GM21447 (cell line): ENCODE measurements around the gene RSBN1L.
"Not testable (repeated sequence)": the region's sequence is repeated elsewhere in the genome, so short reads cannot be mapped to it uniquely, and the experiment has no call there.

ENCODE experiments used
- ATAC-seq: cut with Tn5 transposase; IDR thresholded peaks from one replicate; pipeline ENCODE4 v1.9.1; 2021; ENCODE audit not compliant: unreplicated experiment

The RSBN1L gene

DNA sequence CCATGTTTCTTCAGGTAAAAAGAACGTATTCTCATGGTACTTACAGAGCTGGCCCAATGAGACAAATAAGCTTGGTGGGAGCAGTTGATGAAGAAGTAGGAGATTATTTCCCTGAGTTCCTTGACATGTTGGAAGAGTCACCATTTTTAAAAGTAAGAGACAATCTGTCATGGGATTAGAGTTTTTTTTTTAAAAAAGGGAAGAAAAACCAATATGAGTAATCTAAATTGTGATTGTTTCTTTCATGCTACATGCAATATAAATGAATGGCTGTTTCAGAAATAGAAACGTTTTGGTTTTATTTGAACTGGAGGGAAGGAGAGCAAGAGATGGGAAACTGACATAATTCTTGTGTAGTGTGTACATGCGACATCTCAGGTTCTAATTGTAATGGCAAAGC lies 69.2 kb downstream of the RSBN1L start:
- no peak for ATAC-seq

DNA sequence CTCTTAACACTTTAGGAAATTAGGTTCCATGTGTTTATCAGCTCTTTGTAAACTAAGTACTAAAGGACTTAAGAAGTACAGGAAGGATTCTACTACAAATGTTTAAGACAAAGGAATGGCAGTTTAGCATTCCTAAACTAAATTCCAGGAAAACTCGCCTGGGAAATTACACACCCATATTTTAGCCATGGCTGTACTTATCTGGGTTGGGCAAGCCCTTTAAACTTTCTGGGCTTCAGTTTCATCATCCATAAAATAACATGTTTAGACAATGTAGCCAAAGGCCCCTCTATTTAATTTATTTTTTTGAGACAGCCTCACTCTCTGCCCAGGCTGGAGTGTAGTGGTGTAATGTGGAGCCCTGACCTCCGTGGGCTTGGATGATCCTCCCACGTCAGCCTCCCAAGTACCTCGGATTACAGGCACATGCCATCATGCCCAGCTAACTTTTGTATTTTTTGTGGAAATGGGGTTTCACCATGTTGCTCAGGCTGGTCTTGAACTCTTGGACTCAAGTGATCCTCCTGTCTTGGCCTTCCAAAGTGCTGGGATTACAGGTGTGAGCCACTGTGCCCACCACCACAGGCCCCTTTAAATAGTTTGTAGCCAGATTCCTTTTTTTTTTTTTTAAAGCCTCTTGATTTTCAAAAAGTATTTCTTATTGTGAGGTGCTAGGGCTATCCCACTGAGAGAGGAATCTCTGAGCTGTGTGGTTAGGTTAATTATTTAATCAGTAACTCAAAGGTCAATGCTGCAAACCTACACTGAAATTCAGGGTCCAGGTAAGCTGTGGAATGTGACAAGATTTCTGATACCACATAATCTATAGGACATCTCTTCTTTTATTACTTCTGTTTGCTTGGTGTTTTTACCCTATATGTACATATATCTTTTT lies 69.9 kb downstream of the RSBN1L start:
- no peak for ATAC-seq

DNA sequence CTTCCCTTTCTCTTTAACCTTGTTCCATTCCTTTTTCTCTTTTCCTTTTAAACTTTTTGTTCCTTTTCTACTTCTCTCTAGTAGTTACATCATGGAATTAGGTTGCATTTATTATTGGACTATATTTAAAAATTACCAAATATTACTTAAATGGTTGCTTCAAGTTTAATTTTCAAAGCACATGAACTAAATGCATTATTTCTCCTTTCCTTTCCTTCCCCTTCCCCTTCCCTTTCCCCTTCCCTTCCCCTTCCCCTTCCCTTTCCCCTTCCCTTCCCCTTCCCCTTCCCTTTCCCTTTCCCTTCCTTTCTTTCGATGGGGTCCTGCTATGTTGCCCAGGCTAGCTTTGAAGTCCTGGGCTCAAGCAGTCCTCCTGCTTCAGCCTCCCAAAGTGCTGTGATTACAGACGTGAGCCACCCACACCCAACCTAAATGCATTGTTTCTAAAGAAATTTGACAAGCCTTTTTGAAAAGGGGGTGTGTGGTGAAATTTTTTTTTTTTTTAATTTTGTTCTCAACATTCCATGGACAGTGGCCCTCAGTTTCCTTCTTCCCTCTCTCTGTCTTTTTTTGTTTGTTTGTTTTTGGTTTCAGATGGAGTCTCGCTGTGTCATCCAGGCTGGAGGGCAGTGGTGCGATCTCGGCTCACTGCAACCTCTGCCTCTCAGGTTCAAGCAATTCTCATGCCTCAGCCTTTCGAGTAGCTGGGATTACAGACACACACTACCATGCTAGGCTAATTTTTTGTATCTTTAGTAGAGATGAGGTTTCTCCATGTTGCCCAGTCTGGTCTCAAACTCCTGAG lies 70.7 kb downstream of the RSBN1L start:
- no peak for ATAC-seq

DNA sequence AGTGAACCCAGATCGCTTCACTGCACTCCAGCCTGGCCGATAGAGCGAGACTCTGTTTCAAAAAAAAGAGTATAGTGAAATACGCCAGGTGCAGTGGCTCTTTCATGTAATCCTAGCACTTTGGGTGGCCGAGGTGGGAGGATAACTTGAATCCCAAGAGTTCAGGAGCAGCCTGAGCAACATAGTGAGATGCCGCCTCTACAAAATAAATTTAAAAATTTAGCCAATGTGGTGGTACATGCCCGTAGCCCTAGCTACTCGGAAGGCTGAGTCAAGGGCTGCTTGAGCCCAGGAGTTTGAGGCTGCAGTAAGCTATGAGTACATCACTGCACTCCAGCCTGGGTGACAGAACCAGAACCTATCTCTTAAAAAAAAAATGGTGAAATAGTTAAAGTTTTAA lies 74.1 kb downstream of the RSBN1L start:
- ATAC-seq, result no peak

DNA sequence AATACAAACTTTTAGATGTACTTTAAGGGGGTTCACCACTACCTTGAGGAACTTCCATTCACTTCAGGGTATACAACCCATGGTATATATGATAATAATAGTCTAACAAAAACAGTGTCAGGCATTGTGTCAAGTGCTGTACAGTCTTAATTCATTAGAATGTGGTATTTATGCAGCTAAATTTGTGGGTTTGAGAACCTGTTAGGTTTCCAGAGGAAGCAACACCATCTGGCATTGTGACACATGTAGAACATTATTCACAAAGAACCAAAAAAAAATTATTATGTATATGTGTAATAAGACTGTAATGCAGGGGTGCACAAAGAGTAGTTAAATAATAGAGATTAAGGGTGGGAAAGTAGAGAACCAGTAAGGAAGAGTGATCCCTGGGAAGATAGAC lies 75.6 kb downstream of the RSBN1L start:
- ATAC-seq, result no peak

DNA sequence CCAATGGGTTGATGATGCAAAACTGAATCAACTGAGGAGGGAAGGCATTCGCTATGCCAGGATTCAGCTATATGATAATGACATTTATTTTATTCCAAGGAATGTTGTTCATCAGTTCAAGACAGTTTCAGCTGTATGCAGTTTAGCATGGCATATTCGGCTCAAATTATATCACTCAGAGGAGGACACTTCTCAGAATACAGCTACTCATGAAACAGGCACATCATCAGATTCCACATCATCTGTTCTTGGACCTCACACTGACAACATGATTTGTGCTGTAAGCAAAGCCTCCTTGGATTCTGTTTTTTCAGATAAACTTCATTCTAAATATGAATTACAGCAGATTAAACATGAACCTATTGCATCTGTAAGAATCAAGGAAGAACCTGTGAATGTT lies 82.3 kb downstream of the RSBN1L start:
- ATAC-seq, result no peak

DNA sequence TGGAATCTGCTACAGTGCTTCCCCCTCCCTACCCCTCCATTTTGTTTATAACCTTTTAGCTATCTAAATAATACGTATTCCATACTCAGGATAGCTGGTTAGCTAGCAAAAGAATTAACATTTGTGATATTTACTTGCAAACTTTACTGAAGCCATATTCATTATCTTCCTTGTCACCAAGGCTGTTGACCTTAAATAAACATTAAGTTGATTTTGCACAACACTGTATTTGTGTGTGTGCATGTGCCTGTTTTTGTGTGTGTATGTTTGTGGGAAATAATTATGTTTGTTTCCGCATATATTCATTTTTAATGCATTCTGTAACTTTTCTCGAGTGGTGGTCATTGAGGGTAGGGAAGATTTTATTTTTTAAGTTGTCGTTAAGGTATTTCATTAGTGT lies 86.1 kb downstream of the RSBN1L start:
- no peak for ATAC-seq

DNA sequence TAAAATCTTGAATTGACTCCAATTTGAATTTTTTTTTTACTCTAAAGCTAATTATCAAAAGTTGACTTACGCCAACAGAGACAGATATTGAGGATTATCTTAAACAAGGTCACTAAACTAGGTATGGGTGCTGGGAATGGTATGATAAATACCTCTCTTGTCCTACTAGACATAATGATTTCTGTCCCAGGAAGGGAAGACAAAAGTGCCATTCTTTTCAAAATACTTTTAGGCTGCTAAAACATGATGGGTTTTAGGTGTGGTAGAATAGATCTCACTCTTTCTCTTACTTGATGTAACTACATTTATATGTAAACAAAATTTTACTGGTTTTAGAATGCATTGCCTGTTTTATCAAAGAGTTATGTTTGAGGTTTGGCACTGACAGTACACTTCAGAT lies 86.9 kb downstream of the RSBN1L start:
- ATAC-seq, result no peak

DNA sequence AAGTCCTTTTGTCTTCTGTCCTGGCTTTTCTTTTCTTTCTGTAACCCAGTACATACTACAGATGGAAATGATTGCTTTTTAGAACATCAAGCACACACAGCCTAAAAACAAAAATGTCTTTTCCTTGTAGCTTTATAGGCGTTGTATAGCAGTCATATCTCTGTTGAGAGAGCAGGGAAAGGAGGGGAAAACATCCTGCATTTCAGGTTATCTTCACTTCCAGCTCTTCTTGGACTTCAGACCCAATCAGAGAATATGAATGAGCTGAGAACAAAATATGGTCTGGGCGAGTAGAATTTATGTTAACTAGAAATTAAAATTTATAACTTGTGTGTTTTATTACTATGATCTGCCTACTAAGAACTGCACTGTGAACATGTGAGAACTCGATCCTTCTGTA lies 87.3 kb downstream of the RSBN1L start:
- ATAC-seq, result no peak

DNA sequence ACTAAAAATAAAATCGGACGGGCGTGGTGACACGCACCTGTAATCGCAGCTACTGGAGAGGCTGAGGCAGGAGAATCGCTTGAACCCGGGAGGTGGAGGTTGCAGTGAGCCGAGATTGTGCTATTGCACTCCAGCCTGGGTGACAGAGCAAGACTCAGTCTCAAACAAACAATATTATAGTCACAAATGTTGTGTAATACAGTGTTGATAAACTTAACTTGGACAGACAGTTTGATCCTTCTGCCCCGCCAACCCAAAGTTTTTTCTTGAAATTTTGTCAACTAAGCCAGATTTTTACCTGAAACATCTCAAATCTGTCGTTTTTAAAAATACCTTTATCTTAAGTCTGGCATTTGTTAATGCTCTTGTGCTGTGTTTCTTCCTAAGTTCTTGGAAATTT lies 88.2 kb downstream of the RSBN1L start:
- not testable (repeated sequence) for ATAC-seq

DNA sequence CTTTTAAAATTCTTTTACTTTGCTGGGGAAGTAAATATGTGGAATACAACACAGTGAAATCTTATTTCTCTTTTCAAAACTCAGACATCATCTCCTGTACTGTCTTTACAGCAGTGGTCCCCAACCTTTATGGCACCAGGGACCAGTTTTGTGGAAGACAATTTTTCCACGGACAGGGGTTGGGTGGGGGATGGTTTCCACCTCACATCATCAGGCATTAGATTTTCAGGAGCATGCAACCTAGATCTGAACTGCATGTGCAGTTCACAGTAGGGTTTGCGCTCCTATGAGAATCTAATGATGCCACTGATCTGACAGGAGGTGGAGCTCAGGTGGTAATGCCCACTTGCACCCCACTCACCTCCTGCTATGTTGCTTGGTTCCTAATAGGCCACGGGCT lies 89.8 kb downstream of the RSBN1L start:
- ATAC-seq, result no peak

DNA sequence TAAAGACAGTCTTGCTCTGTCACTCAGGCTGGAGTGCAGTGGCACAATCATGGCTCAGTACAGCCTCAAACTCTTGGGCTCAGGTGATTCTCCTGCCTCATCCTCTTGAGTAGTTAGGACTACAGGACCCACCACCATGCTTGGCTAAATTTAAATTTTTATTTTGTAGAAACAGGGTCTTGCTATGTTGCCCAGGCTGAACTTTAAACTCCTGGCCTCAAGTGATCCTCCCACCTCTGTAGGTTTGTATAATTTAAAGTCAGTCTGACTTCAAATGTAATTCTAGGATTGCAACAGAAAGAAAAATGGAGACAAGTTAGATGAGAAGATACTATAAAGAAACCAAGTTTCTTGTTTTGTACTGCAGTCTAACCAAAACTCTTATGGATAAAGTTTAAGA lies 90.5 kb downstream of the RSBN1L start:
- ATAC-seq, result no peak

DNA sequence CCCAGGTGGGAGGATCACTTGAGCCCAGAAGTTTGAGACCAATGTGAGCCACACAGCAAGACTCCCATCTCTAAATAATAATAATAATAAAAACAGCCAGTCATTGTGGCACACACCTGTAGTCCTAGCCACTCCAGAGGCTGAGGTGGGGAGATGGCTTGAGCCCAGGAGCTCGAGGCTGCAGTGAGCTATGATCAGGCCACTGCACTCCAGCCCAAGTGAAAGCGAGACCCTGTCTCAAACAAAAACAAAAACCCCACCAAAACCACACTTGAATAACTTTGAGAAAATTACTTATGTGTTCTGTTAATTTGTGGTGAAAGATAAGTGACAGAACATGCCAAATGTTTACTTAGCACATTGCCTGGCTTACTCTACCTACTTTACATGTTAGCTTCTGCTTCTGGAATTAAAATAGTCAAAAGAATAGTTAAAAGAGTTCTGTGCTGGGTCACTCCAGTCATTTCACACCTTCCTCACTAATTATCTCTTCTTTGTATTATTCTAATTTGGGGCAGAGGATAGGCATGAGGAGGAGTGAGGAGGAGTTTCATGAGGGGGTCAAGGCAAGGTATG lies 92.2 kb downstream of the RSBN1L start:
- no peak for ATAC-seq

DNA sequence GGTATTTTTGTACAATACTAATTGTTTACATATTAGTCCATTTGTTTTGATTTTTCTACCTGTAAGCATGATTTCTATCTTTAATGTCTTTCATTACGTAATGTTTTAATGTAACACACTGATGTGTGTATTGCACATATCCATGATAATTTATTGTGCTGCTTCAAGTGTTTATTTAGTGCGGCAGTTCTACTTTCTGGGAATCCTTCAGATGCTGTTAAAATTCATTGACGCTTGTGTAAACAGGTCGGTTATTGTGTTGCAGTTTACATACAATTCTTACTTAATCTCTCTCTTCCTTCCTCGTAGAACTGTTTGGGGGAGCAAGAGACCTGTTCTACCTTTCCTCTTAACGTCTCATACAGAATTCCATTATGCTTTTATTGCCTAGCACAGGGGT lies 95.1 kb downstream of the RSBN1L start:
- ATAC-seq, result no peak

DNA sequence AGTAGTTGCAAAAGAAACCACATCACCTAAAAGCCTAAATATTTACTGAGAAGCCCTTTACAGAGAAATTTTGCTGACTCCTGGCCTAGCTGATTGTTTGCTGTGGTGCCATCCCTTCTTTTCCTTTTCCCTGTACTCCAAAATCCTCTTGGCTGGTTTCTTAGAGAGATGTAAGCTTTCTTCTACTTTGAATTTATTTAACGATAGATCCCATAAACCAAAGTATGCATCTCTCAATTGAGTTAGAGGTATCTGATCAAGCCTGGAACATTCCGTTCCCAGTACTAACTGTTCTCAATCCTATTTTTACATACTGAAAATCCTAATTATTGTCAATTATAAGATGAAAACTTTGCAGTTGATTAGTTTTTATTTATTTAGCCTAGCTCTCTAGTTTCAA lies 95.7 kb downstream of the RSBN1L start:
- ATAC-seq, result no peak

DNA sequence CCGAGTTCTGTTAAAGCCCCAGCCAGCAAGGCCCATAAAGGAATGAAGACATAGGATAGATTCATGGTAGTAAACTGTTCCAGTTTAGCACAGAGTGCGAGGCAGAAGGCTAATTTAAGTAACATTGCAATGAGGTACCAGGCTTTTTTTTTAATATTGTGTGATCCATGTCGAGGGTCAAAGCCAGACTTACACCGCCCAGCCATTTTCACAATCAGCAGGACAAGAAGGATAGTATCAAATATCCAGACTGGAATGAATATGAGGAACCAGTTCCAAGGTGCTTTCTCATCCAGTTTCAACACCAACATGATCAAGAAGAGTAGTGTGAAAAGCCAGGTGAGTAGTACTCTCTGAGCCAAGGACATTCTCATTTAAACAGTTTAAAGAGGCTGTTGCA lies 97.7 kb downstream of the RSBN1L start:
- no peak for ATAC-seq

DNA sequence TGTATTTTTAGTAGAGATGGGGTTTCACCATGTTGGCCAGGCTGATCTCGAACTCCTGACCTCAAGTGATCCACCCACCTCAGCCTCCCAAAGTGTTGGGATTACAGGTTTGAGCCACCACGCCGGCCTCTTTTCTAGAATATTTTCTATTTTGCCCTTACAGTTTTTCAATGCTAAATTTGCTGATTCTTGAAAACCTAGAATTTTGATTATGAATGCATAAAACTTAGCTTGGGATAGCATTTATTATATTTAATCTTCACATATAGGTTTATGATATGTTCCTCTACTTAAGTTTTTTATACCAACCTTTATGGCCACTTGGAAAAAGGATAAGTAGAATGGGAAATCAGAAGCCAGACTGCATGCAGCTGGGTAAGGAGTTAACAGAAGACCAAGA lies 99.8 kb downstream of the RSBN1L start:
- ATAC-seq, result no peak

DNA sequence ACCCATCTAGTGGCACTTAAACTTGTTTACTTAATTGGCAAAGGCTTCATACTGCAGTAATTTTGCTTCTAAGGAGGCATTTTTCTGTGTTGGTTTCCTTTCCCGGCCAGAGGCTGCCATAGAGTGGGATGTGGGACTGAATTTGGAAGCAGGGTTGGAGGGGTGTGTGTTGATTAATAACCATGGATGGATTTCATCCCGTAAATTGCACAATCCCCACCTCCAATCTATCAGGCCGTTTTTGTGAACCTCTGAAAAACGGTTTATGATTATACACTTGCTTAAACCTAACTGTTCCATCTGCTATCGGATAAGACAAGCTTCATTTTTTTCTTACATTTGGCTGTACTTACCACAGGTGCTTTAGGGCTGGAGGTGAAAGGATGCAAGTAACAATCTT lies 100.7 kb downstream of the RSBN1L start:
- ATAC-seq, result no peak

DNA sequence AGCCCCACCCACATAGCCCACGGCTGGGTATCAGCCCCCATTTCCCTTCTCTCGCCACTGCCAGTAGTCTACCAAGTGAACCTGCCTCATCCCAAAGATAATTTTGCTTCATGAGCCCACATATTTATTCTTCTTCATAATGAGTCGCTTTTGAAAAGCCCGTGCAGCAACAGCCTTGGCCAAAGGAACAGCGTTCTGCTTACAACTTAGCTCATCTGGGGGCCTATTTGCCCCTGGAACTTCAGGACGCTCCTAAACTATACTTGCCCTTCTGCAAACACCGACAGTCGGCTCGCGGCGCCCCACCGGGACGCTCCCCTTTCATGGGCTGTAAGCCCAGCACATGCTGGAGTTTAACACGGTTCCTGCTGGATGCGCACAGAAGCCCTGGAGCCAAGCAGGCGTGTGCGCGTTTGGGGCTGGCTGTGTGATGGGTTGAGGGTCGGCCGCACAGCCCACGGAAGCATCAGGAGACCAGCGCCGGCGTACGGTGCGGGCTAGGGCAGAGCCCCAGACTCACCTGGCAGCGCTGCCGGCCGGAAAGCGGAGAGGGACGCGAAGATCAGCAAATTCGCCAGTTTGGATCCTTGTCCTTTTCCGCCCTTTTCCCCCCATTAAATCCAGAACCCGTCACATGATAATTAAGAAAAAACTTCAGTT lies 101.6 kb downstream of the RSBN1L start:
- peak; percentile 21 for ATAC-seq

DNA sequence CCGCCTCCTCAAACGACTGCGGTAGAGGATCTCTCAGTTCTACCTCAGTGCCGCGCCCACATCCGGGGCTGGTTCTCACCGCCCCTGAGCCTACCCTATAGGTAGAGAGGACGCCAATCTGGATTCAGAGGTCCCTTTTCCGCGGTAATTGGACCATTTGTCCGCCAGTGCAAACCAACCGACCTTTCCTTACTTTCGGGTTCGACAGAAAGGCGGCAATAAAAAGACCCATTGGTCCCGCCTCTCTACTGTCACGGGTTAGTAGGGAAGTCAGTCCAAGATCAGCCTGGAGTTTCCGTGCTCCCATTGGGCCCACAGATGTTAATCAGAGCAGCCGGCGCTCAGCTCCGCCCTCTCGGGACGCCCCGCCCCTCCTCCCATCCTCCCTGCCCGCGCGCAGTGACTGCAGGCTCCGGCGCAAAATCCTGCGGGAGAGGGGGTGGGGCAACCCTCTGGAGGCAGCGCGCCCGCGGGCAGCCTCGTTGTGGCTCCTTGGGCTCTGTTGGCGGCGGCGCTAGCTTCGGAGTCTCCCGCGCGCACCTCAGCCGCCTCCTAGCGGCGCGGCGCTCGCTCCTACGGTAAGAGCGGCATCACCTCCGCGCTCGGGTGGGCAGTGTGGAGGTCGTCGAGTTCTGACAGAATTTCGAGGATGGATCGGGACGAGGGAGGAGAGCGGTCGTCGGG lies 102.3 kb downstream of the RSBN1L start, which contains the start of the genes PHTF2 and TMEM60:
Gene PHTF2, plus strand, starts transcription at position 380 of the 684 bp plus-strand sequence.
Gene TMEM60, minus strand, starts transcription at position 41 of the 684 bp plus-strand sequence. CDS start 4,061 bp downstream, outside the sequence.
- peak; percentile 89 for ATAC-seq
